ENCODE results near the gene OR5A1.

DNA sequence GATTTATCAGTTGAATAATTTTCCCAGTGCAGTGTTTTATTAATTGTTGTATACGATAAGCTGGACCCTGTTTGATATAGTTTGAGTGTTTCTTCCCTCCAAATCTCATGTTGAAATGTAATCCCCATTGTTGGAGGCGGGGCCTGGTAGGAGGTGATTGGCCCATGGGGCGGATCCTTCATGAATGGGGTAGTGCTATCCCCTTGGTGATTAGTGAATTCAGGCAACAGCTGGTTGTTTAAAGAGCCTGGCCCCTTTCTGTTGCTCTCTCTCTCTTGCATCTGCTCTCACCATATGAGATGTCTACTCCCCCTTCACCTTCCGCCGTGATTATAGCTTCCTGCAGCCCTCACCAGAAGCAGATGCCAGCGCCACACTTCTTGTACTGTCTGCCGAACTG lies 1.5 kb downstream of the OR5A1 start:
- TF ChIP-seq, protein P1, sequence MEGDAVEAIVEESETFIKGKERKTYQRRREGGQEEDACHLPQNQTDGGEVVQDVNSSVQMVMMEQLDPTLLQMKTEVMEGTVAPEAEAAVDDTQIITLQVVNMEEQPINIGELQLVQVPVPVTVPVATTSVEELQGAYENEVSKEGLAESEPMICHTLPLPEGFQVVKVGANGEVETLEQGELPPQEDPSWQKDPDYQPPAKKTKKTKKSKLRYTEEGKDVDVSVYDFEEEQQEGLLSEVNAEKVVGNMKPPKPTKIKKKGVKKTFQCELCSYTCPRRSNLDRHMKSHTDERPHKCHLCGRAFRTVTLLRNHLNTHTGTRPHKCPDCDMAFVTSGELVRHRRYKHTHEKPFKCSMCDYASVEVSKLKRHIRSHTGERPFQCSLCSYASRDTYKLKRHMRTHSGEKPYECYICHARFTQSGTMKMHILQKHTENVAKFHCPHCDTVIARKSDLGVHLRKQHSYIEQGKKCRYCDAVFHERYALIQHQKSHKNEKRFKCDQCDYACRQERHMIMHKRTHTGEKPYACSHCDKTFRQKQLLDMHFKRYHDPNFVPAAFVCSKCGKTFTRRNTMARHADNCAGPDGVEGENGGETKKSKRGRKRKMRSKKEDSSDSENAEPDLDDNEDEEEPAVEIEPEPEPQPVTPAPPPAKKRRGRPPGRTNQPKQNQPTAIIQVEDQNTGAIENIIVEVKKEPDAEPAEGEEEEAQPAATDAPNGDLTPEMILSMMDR (IDR thresholded peaks at IDR 0.05): no peak
- no peak for TF ChIP-seq POLR2A (IDR thresholded peaks at IDR 0.05)
